GM18517 (cell line): Measurements from ENCODE around the gene GTF2H2.
"Not testable (repeated sequence)": the region's sequence is repeated elsewhere in the genome, so short reads cannot be mapped to it uniquely, and the experiment has no call there.

Source experiments
- ATAC-seq: cut with Tn5 transposase; IDR thresholded peaks from one replicate; pipeline ENCODE4 v1.9.1; 2021; ENCODE audit warnings: mild to moderate bottlenecking, moderate library complexity; ENCODE audit not compliant: unreplicated experiment

GTF2H2 gene

DNA sequence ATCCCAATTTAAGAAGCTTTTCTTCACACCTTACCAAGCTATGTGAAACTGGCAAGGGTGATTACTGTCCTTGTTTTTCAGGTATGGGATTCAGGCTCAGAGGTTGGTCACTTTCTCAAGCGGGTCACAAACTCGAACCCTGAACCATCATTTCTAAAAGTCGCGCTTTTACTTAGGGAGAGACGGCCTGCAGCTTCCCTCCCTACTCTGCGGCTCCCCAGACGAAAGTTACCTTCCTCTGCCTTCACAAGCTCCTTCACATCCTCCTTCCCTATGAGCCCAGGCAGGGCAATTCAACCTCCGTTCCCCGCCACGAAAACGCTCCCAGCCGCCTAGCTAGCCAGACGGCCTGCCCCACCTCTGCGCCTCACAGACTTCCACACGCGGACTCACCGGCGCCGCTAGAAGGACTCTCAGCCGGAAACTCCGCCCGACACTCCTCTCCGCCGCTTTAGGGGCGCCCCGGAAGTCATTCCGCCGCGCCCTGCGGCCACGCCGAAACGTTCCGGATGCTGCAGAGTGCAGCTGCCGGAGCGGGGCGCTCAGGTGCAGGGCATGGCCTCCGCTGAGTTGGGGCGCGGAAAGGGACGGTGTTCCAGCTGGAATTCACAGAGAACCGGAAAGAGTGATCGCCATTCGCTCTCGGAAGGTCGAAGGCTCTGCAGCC, at the start of gene GTF2H2:
Gene GTF2H2 (minus strand): TSS at position 415 of the 667 bp plus-strand sequence. CDS start 4,913 bp downstream, outside the sequence.
- peak; percentile 88 for ATAC-seq

DNA sequence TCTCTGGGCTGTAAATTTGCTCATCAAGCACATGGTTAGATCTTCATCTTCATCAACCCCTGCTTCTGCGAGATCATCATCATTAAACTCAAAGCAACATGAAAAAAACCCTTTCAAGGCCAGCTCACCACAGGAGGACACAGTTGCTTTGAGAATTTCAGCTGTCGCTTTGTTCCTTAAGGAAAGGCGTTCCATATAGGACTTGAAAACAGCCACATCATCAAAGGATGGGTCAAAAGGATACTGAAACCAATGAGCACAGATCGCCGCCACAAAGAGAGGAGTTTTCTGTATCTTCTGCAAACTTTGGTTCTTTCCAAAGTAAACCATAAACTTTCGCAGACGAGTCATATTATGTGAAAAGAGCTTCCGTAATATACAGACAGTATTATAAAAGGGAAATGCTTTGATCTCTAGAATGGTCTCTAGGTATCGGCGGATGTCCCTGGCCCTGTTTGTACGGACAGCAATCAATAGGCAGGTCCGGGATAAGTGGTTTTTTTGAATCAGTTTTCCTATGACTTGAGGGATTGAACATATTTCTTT, 42.3 kb upstream of the GTF2H2 start:
- not testable (repeated sequence) for ATAC-seq

- ATAC-seq, result not testable (repeated sequence)
Measured at GRCh38 chr5:71099996-71100395, 32.5 kb upstream of the GTF2H2 start.

GRCh38 chr5:71097930-71098203, 30.4 kb upstream of the GTF2H2 start:
- not testable (repeated sequence) for ATAC-seq

- ATAC-seq, result not testable (repeated sequence)
Measured at GRCh38 chr5:71097173-71097929, 29.9 kb upstream of the GTF2H2 start.

- ATAC-seq, result not testable (repeated sequence)
Measured at GRCh38 chr5:71089773-71090172, 22.3 kb upstream of the GTF2H2 start.

- not testable (repeated sequence) for ATAC-seq
Measured at GRCh38 chr5:71088754-71089153, 21.3 kb upstream of the GTF2H2 start.

- not testable (repeated sequence) for ATAC-seq
Measured at GRCh38 chr5:71086145-71086544, 18.7 kb upstream of the GTF2H2 start.

DNA sequence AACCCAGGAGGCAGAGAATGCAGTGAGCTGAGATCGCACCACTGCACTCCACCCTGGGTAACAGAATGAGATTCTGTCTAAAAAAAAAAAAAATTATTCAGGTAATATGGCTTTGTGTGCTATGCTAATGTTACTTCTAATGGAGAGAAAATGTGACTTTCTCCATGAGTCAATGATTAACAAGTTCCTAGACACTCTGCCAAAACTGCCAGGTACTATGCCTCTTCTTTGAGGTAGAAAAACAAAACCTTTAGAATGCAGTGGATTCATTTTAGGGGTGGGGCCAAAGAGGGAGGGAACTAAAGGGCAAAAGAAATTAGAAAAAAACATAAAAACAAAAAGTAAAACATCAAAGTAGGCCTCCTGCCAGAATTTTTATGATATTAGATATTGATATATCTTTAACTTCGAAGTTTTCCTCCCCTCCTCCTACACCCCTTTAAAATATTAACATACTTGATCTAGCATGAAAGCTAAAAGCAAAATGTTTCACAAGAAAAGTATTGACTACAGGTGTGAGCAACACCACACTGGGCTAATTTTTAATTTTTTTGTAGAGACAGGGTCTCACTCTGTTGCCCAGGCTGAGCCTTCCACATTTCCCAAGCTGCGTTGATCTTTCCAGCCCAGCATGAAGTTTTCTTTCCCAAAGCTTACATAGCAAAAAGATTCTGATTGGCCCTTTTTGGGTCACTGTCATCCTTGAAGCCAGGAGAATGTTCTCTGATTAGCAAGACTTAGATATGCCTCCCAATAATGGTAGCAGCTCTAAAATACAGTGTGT, 17.0 kb upstream of the GTF2H2 start:
- ATAC-seq, result not testable (repeated sequence)

- ATAC-seq, result not testable (repeated sequence)
Measured at GRCh38 chr5:71082898-71083297, 15.4 kb upstream of the GTF2H2 start.

DNA sequence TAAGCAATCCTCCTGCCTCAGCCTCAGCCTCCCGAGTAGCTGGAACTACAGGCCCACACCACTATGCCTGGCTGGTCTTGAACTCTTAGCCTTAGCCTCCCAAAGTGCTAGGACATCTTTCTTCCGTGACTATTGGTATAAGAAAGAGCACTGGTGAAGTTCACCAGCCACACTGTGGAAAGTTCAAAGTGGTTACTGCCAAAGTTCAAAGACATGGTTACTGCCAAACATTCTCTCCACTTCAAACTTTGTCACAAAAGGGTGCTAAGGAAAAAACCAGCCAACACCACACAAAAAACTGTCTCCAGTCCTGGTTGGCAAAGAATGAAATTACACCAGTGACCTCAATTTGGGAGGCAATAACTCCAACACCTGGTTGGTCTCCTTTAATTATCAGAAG, 14.9 kb upstream of the GTF2H2 start:
- ATAC-seq, result not testable (repeated sequence)

GRCh38 chr5:71061322-71061721, 6.2 kb downstream of the GTF2H2 start:
- ATAC-seq, result not testable (repeated sequence)

GRCh38 chr5:71059426-71059825, 8.1 kb downstream of the GTF2H2 start:
- not testable (repeated sequence) for ATAC-seq

GRCh38 chr5:71044808-71045207, 22.7 kb downstream of the GTF2H2 start:
- ATAC-seq, result not testable (repeated sequence)

GRCh38 chr5:71044128-71044527, 23.3 kb downstream of the GTF2H2 start:
- ATAC-seq, result not testable (repeated sequence)

DNA sequence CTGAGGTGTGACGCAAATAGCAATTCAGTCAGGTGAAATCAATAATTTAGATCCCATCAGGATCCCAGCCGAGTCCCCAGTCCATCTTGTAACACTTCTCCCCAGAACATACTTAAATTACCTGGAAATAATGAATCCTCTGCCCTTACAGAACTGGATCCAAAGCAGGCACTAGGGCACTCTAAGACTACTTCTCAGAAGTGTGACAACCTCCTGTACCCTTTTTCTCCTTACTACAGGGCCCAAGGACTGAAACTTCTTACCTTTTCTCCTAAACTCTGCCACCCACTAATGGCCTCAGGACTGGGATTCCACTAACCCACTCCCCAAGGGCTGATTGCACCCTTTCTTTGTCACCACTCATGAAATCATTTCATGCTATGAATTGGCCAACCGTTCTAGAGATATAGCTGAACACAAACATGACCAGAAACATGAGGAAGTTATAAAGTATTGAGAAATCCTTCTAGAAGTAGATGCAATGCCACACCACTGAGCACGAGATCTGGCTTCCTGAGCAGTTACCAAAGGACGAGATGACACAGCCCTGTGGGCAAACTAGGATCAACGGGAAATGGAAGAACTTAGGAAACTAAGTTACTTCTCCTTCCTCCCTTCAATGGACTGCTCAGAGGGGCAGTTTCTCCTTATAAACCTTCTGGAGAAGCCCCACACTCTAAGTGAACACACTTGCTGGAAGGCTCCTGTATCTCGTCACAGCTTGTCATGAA, 36.3 kb downstream of the GTF2H2 start:
- ATAC-seq, result not testable (repeated sequence)

DNA sequence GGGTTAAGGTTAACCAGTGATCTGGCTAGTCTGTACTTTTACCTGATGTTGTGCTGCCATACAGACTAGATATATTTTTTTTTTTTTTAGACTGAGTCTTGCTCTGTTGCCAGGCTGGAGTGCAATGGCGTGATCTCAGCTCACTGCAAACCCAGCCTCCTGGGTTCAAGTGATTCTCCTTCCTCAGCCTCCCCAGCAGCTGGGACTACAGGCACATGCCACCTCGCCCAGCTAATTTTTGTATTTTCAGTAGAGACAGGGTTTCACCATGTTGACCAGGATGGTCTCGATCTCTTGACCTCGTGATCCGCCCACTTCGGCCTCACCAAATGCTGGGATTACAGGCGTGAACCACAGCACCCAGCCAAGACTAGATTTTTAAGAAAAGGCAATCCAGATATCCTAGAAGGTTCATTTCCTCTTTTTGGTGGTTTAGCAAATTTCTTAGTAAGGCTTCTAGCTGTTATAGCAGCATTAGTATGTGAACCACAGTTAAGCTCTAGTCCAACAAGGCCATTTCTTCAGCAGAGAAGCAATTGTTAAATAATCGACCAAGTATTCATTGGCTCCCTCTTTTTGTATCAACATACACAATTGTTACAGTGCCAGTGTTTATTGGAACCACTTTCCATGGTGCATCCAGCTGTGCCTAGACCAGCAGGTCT, 42.1 kb downstream of the GTF2H2 start, which contains the start of gene NAIP:
Gene NAIP (minus strand): TSS at position 51 of the 665 bp plus-strand sequence. CDS start 12,424 bp downstream, outside the sequence.
- ATAC-seq, result not testable (repeated sequence)

GRCh38 chr5:71020643-71021042, 46.8 kb downstream of the GTF2H2 start:
- ATAC-seq, result not testable (repeated sequence)

DNA sequence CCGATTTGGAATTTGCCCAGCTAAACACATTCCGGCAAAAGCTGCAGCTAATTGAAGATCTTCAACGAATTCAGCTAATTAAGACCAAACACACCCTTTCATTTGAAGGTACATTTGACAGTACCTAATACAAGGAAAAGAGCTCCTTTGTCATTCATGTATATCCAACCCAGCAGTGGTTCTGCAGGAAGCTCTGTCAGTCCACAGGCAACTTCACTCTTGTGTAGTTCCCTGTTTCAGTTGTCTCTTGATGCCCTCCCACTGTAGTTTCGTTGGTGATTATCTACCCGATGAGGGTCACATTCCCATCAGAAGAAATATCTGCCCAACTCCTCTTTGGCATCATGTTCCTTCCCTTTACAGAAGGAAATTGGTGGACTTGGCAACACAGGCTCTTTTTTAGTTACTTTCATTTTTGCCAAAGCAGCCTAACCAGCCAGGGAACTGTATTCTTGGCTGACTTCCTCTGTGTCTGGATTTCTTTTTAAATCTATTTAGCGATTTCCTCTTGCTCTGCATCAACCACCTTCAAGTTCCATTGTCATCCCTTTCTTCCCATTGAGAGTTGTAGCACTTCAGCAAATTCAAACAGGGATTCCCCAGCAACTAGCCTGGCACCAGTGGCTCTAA, 49.0 kb downstream of the GTF2H2 start:
- not testable (repeated sequence) for ATAC-seq
